ENCODE measurements around the gene SLC6A12.
"Not testable (repeated sequence)": the region's sequence is repeated elsewhere in the genome, so short reads cannot be mapped to it uniquely, and the experiment has no call there.

The SLC6A12 gene

DNA sequence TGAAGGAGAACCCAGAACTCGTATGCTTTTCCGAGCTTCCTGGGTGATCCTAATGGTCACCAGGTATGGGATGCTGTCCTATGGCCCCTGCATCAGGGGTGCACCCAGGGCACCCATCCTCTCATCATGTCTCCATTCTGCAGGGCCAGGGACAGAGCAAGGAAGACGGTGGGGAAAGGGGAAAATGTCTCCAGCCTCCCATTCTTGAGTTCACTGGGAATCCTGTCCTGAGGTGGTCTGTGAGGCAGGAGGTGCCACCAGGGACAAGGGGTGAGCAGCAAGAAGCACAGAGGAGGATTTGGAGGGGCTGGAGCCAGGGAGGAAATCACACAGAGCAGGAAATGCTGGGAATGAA, 14.9 kb upstream of the SLC6A12 start:
- no peak overlapping the region for H3K4me3 ChIP-seq (ENCODE audit: low read length)
- TF ChIP-seq ZNF274 (IDR thresholded peaks at IDR 0.05; ENCODE audit: low read depth, low read length) = no peak

DNA sequence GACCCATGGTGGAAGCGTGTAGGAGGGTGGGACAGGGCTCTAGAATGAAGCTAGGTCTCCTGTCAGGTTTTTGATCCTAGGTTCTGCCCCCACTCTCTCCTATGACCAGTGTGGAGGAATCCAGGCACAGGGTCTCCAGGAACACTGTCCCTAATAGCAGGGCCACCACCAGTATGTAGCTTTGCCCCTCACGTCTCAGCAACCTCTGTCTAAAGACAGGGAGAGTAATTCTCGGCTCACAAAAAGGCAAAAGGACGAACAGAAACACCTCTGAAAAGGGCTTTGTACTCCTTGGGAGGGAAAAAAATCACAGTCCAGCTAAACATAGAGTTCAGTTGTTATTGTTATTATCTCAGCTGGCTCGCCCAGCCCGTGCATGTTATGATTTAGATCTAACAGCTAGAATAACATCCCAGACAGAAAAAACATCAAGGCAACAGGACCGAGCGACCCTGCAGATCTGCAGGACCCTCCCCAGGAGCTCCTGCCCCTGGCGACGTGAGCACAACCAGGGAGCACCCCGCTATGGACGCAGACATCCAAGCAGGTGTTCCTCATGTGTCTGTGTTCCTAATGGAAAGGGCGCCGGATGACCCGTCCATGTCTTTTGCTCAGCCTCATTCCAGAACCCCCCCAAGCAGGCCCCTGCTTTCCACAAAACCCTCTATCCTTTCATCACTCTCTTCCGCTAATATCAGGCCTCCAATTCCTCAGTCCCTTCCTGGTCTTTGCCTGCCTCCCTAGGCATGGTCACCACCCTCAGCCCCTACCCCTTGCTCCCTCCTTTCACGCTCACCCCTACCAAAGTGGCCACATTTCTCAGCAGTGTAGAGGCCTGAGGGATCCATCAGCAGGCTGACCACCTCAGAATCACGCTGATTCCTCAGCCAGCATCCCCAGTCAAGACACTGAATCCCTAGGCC, 14.2 kb upstream of the SLC6A12 start:
- TF ChIP-seq ZNF274 (IDR thresholded peaks at IDR 0.05; ENCODE audit: low read depth, low read length) = no peak
- no peak overlapping the region for H3K4me3 ChIP-seq (ENCODE audit: low read length)

DNA sequence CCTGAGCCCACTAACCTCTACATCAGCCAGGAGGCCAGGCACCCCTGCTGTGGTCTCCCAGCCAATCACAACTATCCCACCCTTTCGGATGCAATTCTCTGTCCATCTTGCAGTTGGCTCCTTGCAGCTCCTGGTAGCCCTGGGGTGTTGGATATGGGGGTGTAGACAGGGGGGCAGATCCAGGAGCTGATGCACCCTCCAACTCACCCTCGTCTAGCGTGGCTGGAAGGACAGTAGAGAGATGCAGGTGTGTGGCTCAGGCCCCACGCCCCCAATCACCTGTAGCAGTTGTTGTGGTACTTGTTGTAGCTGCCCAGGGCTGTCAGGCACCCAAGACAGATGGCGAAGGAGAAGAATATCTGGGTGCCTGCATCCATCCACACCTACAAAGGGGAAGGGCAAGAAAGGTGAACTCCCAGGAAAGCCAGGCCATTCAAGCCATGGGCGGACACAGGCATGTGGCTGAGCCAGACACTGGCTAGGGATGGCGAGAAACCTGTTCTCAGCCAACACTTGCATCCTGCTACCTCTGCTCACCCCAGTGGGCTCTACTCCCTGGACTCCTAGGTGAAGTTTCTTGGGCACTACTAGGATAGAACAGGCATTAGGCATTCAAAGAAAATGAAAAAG, 13.4 kb upstream of the SLC6A12 start:
- TF ChIP-seq ZNF274 (IDR thresholded peaks at IDR 0.05; ENCODE audit: low read depth, low read length) = no peak
- H3K4me3 ChIP-seq (ENCODE audit: low read length) = no peak overlapping the region

DNA sequence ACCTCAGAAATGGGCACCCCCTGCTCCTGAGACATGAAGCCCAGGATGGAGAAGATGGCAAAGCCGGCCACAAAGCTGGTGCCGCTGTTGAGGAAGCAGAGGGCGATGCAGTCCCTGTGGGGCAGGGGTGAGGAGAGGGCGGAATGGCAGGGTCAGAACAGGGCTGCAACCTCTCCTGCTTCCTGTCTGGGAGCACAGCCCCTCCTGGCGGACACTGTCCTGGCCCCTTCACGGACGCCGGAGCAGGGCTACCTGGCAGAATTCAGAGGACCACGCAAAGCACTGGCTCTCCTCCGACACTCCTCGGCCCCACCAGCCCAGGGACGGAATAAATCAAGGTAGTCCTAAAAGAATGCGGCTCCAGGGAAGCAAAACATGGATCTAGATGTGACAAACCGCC, 12.4 kb upstream of the SLC6A12 start:
- no peak overlapping the region for H3K4me3 ChIP-seq (ENCODE audit: low read length)

DNA sequence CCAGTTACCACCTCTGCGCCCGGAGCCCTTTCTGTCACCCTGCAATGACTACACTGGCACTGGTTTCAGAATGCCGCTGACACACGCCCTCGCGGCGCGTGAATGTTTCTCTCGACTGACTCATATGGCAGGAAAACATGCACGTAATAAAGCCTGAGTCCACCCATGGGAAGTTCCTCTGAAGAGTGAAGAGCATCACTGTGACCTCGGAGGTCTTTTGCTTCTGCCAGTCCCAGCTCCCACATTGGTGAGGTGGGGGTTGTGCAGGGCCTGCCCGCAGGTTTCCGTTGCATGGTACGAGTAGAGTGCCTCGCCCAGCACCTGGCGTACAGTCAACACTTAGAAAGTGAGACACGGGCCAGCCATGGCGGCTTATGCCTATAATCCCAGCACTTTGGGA, 11.1 kb upstream of the SLC6A12 start:
- no peak for TF ChIP-seq ZNF274 (IDR thresholded peaks at IDR 0.05; ENCODE audit: low read depth, low read length)
- H3K4me3 ChIP-seq (ENCODE audit: low read length) = no peak overlapping the region

More for the DNA sequence above, 12.4 kb upstream of the SLC6A12 start:
- TF ChIP-seq ZNF274 (IDR thresholded peaks at IDR 0.05; ENCODE audit: low read depth, low read length) = no peak

DNA sequence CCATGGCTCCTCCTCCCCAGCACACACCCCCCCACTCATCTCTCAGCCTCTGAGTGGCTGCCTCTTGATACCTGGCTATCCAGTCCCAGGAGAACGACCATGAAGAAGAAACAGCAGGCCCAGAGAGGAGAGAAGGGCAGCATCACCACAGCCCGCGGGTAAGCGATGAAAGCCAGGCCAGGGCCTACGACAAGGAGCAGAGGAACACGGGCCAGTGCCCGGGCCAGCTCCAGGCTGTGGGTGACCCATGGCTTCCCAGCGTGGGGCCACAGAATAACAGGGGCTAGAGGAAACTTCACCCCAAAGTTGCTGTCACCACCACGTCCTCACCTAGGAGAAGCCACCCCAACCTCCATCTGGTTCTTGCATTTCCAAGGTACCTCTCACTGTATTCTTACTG, 10.4 kb upstream of the SLC6A12 start:
- no peak overlapping the region for H3K4me3 ChIP-seq (ENCODE audit: low read length)
- TF ChIP-seq ZNF274 (IDR thresholded peaks at IDR 0.05; ENCODE audit: low read depth, low read length) = no peak

DNA sequence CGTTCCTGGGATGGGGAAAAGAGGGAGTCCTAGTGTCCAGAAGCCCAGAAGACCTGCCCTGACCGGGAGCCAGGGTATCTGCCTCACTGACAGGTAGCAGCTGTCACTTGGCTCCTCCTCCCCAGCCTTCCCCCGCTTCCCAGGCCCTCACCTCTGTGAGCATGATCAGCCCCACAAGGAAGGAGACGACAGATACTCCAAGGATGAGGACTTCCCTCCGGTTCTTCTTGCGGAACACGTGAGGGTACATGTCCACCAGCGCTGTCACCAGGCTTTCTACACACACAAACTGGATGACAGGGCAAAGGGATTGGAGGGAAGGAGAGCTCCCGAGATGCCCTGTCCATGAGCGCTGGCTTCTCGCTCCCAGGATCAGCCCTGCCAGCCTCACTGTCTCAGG, 9.9 kb upstream of the SLC6A12 start:
- no peak for TF ChIP-seq ZNF274 (IDR thresholded peaks at IDR 0.05; ENCODE audit: low read depth, low read length)
- no peak overlapping the region for H3K4me3 ChIP-seq (ENCODE audit: low read length)

DNA sequence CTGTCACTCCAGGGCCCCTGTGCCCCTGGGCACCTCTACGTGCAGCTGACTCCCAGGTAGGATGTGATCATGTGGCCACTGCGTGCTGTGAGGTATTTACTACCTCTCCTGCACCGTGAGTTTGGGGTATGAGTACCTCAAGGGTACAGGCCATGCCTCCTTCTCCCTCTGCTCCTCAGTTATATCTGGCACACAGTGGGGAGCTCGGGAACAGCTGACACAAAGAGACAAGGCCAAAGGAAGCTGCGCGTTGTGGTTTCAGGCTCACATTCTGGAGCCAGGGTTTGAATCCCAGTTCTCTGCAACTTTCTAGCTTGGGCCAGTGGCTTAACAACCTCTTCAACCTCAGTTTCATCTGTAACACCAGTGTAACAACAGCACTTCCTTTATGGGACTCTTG, 7.8 kb upstream of the SLC6A12 start:
- TF ChIP-seq ZNF274 (IDR thresholded peaks at IDR 0.05; ENCODE audit: low read depth, low read length) = no peak
- H3K4me3 ChIP-seq (ENCODE audit: low read length) = no peak overlapping the region

DNA sequence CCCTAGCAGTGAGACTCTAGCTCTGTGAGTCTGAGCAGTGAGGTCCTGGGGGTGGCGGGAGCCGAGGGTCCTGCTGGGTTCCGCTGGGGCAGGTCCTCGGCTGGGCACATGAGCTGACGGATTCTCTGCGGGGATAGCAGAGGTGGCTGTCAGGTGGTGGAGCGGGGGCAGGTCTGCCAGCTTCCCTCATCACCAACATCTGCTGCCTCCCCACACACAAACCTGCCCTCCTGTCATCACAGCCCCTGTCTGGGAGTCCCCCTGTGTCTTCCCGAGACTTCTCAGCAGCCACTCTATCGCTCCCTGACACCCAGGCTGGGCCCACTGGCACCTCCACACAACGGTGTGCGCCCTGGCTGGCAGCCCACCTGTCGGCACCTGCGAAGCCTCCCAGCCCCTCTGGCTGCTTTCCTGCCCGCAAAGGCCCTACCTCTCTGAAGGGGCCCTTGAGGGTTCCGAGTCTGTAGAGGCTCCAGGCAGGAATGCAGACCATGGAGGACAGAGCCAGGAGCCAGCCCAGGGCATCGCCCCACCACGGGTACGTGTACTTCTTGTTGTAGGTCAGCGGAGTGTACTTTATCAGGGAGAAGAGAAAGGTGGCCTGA, 7.1 kb upstream of the SLC6A12 start:
- no peak for TF ChIP-seq ZNF274 (IDR thresholded peaks at IDR 0.05; ENCODE audit: low read depth, low read length)
- no peak overlapping the region for H3K4me3 ChIP-seq (ENCODE audit: low read length)

DNA sequence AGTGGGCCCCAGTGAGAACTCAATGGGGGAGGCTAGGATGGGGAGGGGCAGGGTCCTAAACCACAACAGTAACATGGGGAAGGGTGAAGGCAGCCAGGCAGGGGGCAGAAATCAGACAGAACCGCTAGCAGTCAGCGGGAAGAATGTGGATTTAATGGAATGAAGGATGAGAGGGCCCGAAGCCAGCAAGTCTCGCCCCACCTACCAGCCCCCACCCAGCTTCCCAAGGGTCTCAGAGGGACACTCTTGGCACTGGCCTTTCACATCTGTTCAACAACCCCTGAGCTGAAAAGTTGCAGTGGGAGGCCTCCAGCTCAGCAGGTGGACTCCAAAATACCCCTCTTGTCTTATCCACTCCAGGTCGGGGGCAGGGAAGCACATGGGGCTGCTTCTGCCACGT, 6.5 kb upstream of the SLC6A12 start:
- no peak overlapping the region for H3K4me3 ChIP-seq (ENCODE audit: low read length)
- no peak for TF ChIP-seq ZNF274 (IDR thresholded peaks at IDR 0.05; ENCODE audit: low read depth, low read length)

DNA sequence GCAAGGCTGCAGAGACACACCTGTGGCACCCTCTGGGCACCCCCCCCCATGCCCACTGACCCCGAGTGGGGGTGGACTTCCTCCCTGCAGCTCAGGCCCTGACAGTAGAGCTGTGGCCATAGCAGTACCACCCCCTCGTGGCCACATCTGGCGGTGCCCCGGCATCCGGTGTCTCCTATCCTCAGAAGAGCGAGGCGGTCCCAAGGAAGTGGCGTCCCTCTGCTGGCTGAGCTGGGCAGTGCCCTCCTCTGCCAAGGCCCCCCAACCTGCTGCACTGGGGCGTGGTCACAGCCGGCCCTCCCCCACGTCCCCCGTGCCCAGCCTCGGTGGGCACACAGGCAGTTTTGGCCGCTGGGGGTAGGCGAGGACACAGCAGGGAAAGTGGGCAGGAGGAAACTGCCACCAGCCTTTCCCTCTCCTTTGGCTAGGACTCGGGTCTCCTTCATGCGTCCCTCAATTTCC, 6.0 kb upstream of the SLC6A12 start:
- TF ChIP-seq ZNF274 (IDR thresholded peaks at IDR 0.05; ENCODE audit: low read depth, low read length) = no peak
- no peak overlapping the region for H3K4me3 ChIP-seq (ENCODE audit: low read length)

DNA sequence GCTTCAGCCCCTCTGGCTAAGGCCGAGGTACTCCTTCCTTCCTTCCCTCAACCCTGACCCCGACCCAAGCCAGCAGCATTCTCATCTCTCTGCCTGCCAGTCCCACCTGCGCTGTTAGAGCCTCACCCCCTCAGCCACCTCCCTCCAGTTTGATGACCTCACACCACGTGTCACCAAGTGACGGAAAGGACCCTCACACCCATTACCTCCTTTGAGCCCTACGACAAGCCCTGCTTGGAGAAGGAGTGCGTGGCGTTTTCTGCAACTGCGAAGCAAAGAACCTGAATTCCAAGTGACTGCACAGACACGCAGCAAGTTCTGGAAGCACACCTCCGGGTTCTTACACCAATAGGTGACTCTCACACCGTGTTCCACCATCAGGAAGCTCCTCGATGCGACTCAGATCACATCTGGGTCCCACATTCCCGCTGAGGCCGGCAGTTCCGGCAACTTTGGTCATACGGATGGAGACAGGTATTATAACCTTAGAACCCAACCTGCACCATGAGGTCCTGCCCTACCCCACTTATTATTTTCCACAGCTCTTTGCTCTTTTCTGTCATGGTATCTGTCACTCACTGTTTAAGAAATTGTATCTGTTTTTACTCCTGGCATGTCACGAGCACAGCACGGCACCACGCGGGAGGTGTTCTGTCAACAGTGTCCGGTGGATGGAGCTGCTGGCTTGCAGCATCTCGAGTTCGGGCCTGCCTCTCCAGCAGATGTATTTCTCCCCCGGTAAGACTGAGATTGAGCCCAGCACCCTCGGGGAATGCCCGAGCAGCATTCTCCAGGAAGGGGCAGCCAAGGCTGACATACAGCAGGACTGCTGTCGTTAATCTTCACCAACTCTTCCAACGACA, 5.0 kb upstream of the SLC6A12 start:
- no peak for TF ChIP-seq ZNF274 (IDR thresholded peaks at IDR 0.05; ENCODE audit: low read depth, low read length)

DNA sequence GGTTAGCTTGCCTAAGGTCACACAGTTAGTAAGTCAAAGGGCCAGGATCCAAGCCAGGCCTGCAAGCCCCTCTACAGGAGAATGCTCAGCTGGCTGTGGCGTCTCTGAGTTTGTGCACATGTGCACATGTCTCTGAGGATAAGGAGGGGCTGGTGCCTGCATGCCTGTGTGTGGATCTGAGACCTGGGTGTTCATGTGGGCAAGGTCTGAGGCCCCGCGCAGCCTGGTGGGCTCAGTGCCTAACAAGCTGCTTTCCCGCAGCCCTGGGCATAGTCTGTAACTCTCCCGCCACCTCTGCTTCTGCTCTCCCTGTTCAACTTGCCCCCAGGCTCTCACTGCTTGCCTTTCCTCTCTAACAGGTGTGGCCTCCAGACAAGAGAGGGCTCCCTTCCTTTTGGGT, 4.3 kb upstream of the SLC6A12 start:
- H3K4me3 ChIP-seq (ENCODE audit: low read length) = no peak overlapping the region
- no peak for TF ChIP-seq ZNF274 (IDR thresholded peaks at IDR 0.05; ENCODE audit: low read depth, low read length)

More for the DNA sequence above, 5.0 kb upstream of the SLC6A12 start:
- no peak overlapping the region for H3K4me3 ChIP-seq (ENCODE audit: low read length)

DNA sequence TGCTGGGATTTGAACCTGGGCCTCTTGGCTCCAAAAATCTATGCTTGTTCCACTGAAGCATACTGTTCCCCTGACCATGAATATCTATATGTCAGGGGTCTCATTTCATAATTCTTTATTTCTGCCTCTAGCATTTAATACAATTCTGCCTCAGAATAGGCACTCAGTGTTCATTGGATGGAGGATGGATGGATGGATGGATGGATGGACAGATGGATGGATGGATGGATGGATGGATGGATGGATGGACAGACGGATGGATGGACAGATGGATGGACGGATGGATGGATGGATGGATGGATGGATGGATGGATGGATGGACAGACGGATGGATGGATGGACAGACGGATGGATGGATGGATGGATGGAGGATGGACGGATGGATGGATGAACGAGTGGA, 3.1 kb upstream of the SLC6A12 start:
- H3K4me3 ChIP-seq (ENCODE audit: low read length) = not testable (repeated sequence)
